NOMO-1 treated with dmso at 0.1 percent for 144 hours (cell line): ENCODE data around the gene HJURP.

ENCODE experiments used
- DNase-seq: peaks from one replicate; lab custom pipeline; 2025; ENCODE audit not compliant: unreplicated experiment; lab: John Stamatoyannopoulos, UW

Gene HJURP

DNA sequence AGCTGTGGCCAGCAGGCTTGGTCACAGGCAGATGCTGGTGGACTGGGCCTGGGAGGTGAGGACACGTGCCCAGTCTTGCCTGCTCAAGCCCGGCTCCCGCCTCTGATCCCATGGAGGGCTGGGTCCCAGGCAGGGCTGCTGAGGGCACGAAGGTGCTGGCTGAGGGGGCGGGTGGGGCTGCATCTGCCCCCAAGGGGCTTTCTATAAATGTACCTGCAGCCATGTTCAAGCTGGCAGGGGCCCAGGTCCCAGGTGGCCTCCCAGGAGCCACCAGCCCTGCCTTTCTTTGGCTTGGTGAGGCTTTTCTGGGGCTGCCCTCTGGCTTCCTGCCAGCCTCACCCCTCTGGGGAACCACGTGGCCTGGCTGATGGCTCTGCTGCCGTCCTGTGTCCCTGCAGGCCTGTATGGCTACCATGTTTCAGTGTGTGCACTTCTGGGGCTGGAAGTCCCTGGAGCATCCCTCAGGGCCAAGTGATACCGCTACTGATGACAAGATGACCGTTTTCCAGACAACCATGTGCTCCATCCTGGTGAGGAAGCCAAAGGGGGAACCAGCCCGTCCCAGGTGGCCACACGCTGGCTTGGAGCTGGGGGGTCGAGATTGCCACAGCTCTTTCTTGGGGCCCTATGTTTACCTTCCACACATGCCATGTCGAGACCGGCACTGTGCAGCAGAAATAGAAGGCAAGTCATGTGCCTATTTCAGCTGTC is 23.2 kb downstream of the HJURP start:
- no peak for DNase-seq

DNA sequence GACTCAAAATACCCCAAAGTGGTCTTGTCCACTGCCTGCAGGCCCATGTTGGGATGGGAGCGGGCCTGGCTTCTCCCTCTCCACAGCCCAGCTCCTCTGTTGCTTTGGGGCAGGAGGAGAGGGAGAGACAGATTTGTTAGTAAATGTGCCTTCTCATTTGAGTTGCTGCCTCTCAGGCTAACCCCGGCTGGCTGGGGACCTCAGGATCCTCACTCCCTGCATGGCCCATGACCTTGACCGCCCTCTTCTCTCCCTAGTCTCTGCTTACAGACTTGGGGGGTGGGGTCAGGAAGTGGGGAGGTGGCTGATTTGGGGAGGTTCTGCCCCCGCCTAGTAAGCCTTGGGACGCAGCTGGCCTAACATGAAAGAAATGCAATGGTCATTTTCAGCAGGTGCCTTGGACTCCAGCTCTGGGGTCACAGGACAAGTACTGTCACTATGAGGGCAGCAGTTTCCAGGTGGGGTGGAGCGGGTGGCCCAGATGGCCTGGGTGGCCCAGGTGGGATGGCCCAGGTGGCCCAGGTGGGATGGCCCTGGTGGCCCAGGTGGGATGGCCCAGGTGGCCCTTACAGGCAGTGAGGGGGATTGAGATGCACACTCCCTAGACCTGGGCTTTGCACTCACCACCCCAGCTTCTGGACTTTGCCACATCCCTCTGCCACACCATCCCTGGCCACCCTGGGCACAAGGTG is 24.1 kb downstream of the HJURP start:
- DNase-seq = no peak

DNA sequence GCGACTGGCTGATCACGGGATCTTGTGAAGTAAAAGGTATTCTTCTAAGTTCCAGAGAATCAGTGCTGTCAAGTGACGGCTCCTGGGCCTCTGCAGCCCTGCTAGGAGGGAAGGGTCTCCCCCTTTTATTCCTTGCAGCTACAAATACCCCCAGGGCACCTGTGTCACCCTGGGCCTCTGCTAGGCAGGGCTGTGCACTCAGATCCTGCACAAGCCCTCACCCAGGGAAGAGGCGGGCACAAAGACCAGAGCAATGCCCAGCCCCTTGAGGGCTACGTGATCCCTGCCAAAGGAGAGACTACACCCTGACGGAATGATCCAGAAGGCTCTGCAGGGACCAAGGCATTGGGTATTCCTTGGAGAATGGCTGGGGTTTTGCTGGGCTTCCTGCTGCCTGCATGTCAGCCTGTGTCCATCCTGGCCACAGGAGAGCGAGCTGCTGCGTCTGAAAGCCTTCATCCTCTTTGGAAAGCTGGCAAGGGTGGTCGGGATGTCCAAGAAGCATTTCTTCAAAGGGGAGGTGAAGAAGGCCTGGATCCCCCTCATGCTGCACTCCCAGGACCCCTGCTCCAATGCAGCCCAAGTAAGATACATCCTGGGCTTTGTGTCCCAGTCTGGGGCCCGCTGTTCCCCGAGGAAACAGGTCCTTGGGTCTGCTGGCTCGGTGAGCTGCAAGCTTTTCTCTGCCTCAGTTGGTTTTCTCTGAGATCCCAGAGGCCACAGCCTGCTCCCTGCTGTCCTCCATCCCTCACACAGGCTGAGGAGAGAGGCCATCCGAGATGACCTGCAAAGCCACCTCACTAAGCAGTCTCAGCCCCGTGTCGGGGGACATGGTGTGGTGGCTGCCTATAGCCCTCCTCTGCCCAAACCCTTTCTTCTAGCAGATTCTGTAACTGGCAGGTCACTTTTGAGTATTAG is 24.9 kb downstream of the HJURP start:
- no peak for DNase-seq

DNA sequence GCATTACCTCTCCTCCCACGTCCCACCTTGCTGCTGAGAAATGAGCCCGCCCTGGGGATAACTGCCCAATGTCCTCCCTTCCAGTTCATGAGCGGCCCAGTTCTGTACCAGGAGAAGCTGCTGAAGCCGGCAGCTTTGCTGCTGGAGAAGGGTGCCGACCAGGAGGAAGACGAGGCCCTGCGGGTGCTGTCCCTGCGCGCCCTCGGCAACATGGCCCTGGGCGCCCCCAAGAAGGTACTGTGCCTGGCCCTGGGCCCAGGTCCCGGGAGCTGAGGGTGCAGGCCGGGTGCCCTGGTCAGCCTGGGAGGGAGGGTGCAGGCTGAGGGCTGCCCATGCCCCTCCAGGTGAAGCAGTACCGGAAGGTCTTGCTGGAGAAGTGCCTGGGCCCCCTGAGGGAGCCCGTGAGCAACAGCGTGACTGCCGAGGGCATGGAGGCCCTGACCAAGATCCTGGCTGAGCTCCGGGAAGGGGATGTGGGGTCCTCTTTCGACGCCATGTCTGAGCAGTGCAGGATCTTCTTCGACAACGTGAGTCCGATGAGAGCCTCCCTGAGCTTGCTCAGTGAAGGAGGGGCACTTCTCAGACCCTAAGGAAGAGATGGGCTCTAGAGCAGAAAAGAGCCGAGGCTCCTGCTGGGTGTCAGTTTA is 25.7 kb downstream of the HJURP start:
- DNase-seq = no peak

DNA sequence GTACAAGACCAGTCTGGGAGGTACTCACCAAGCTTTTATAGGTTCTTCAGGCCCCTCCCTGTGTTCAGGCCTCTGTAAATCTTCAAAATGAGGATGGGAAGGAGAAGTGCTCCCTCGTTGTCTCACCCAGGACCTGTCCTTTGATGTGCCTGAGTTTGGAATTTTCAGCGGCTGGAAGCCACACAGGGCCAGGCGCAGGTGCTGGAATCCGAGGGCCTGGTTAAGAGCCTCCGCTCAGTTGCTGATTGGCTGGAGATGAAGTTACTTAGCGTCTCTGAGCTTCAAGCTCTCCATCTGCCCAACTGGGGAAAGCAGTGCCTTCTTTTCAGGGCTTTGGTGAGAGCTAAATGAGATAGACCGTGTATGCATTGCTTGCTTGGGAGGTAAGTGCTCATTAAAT is 30.0 kb downstream of the HJURP start:
- DNase-seq = no peak

DNA sequence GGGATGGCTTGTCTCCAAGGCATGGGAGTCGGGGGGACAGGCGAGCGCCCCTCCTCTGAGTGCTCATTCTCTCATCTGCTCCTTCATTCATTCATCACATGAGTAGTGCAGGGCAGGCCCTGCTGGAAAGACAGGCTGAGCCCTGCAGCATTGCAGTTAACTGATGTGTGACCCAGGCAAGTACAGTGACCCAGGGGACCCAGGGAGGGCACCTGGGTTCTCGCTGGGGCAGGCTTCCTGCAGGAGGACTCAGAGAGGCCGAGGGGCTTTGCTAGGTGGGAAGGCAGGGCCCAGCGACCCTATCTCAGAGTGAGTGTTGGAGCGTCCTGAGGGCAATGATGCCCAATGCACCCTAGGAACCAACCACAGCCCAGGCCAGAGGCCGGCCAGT is 30.6 kb downstream of the HJURP start:
- DNase-seq = no peak

DNA sequence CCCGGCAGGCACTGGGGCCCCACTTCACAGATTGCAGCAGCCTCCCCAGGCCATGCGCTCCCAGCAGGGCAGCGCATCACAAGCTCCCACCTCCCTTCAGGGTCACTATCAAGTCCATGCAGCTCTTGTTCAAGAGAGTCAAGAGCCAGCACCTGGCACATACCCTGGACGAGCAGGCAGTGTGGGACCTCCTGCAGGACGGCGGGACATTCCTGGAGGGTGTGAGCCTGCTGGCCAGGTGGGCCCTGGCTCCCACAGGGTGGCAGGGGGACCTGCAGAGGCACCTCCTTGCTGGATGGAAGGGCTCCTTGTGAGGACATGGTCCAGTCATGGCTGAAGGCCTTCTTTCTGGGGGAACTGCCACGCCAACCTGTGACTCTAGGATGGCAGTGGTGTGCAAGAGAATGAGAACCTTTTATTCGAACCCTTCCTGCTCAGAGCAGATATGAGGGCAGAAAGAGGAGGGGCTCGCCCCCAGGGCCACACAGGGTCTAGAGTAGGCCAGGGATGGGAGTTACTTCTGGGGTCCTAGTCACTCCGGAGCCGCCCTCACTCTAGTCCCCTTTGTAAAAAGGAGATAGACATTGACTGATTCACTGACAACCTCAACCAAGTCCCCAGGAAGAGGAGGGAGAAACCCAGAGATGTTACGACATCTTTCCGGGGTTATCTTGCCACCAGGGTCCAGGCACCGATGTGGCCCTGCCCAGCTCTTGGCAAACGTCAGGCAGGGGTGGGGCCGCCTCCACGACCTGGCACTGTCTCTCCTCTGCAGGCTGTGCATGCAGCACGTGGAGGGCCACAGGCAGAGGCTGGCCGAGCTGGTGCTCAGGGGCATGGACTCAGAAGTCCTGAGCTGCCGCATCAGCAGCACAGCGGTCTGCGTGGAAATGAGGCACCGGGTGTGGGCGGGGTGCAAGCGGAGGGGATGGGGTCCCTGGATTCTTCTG is 31.3 kb downstream of the HJURP start:
- DNase-seq = no peak

DNA sequence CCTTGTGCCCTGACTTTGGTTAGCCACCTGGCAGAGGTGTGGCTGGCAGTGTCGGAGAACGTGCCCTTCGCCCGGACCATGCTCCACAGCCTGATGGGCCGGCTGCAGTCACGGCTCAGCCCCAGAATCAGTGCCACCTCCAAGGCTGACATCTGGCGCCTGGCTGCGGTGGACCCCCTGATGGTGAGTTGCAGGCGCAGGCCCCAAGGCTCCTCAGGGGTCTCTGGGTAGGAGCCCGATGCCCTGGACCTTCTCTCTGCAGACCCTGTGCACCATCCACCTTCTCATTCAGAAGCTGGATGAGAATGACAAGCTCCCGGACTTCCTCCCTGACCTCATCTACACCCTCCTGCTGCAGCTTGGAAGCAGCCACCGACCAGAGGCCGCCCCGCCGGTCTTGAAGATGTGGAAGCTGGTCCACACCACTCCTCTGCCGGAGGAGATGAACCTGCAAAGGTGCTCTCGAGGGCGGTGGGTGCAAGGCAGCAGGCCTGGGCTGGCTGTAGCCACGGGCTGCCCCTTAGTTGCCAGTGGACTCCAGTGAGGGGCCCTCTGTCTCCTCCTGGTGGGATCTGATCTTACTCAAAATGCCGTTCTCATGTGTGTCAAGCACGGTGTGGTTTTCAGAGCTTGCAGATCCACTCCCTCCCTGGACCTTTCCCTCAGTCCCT is 32.1 kb downstream of the HJURP start:
- DNase-seq = no peak

DNA sequence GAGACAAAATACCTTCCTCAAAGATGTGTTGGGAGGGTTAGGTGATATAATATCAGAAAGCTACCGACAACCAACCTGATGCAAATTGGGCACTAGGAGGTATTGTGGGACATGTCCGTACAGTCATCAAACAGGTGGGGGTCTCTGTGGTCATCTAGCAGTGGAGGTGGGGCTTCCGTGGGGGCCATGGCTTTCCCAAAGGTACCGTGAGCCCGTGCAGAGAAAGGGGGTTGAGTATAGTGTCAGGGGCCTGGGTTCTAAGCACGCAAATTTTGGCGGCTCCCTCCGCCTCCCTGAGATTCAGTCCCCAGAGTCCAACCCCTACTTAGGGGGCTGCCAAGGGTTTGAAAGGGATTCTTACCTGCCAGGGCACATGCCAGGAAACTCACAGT is 32.6 kb downstream of the HJURP start:
- no peak for DNase-seq

DNA sequence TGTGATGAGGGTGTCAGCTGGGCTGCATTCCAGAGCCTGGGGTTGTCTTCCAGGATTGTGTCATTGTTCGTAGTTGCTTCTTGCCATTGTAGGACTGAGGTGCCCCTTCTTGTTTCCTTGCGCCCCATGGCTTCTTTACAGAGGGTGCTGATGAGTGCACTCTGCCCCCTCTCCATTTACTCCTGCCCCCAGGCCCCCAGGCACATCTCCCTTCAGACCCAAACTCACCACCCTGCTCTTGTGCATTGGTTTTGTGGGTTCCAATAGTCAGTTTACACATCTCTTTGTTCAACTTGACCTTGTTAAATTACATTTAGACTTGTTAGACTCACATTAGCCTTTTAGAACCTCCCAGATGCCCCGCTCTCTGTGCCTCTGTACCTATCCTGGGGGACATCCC is 33.1 kb downstream of the HJURP start:
- no peak for DNase-seq

DNA sequence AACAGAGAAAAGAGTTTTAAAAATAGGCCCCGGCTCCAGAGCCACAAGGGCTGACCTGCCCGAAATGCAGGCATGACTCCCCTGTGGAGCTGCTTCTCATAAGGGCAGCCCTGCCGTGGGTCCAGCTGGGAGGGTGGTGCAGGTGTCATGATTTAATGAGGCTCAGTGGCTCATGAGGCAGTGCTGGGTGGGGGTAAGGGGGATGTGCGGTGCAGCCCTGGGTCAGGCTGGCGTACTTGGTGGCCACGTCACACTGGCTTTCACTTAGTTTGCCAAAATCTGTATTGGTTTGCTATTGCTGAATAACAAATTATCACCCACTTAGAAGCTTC is 33.6 kb downstream of the HJURP start:
- DNase-seq = no peak

DNA sequence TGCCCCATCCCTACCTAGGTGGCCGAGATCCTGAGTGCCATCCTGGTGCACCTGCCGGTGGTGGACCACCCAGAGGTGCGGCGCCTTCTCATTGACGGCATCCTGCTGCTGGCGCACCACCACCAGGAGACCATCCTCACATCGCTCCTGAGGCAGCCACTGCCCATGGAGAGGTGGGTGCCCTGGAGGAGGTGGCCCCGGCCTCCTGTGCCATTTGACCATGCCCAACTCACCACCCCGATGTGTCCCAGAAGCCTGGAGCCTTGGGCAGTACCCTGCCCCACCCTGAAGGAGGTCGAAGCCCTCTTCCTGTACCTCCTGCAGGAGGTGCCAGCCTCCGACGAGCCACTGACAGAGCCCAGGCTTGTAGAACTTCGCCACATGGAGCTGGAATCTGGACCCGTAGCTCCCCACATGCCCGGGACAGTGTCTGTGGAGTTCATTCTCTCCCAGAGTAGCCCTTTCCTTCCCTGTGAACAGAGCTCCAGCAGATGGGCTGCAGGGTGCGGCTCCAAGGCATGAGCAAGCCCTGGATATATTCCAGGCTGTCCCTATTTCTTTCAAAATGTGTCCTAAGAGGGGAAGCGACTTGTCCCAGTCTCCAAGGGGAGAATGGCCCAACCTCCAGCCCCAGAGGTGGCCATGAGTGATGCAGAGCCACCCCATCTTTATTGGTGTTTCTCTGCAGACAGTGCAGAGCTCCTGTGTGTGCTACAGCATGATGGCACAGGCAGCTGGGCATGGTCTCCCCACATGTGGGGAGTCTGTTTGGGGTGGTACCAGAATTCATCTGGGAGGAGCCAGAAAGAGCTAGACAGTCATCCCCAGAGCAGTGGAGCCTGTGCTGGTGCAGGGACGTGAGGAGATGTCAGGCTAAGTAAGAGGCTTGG is 34.2 kb downstream of the HJURP start:
- no peak for DNase-seq

DNA sequence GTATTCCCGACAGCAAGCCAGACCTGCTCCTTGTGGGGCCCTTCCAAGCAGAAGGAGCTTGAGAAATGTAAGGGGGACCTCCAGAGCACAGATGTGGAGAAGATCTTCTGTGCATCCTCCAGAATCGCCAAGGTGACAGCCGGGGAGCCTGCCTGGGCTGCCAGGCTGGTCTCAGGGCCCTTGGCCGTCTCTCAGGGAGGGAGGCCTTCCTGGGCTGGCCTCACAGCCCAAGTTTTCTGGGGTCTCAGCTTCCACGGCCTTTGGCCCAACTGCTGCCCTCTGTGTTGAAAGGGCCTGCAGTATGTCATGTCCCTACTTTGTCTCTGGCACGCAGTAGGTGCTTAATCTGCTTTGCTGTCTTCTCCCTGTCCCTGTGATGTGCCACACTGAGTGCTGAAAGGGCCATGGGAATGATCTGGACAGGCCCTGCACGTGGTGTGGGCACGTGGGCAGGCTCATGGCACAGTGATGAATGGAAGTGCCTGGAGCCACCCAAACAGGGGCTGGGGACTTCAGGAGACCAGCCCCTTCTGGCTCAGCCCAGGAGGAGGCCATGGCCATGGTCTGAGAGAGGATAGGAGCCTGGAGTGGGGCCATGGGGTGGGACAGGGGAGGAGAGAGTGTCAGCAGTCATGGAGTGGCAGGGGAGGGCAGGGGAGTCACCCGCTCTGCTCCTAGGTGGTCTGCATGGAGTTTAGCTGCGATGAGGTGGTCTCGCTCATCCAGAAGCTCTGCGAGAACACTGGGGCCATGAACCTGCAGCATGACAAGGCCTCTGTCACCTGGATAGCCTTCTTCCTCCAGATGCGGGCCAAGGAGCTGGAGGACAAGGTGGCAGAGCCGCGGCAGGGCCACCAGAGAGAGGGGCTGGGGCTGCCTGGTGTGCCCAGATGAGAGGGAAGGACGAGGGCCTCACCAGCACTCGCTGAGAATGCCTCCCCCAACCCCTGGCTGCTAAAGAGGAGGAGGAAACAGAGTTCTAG is 35.4 kb downstream of the HJURP start:
- no peak for DNase-seq

DNA sequence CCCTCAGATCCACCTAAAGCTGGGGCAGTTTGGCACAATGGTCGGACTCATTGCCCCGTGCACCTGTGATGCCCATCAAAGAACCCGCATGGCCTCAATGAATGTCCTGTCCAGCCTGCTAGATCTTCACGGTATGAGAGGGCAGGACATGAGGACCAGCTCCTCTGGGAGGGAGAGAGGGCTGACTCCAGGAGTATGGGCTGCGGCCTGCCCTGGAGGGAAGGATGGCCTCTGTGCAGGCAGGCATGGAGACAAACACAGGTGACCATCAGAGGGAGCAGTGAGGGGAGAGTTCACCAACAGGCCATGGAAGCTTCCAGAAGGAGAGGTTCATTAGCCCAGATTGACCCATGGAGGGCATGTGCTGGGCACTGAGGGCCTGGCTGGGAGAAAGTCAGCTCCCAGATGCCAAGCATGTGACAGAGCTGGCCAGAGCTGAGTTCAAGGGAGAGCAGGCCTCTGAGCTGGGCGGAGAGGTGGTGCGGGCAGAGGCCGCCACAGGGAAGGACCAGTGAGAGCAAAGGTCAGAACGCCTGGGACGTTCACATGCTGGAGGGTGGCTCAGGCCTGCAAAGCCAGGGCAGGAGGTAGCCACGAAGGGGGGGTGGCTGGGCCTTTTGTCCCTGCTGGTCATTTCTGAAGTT is 36.2 kb downstream of the HJURP start:
- no peak for DNase-seq

DNA sequence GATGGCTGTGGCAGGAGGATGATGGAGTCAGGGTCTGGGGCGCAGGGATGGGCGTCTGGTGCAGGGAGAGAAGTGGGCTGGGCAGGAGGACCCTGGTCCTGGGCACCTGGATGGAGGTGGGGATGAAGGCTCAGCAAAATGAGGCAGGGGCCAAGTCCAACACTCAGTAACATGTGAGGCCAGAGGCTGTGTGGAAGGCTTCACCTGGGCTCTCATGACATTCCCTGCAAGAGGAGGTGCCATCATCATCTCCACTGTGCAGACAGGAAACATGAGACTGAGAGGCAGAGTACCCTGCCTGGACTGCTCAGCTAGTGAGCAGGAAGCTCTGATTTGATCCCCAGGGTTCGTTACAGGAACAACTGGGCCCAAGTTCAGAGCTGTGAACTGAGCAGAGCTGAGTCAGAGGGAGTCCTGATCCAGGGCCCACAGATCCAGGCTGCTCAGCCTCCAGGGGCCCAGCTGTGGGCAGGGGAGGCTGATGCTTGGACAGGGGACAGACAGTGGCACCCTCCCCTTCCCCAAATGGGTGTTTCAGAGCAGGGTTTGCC is 36.9 kb downstream of the HJURP start:
- DNase-seq = no peak

DNA sequence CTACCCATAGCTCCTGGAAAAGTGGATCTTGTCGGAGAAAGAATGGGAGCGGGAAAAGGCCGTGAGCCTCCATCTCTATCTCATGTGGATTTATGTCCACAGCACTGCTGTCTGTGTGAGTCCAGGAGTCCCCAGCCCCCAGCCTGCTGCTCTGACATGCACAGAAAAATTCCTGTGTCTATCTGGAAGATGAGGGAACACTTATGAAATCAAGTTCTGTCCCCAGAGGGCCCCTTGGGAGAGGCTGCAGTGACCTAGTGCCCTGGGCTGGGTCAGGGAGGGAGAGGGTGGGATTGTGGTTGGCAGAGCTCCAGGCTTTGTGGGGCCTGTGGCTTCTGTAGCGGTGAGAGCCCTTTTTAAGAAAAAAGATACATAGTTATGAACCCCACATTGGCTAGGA is 37.6 kb downstream of the HJURP start:
- DNase-seq = no peak

DNA sequence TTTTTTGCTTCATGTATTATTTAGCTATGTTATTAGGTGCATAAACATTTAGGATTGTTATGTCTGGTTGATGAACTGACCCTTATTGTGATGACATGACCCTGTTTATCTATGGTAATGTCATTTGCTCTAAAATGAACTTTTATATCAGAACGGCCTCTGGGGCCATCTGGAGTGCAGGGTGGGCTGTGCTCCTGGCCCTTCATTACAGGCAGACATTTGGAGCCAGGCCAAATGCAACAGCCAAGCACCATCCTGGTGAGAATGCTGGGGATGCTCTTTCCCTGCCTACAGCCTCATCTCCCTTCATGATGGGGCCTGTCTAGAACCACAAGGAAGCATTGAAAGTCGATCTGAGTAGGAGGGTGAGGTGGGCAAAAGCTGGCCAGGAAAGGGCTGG is 38.0 kb downstream of the HJURP start:
- DNase-seq = no peak
